Measurements from ENCODE around the gene RFX4.
"Not testable (repeated sequence)": the region's sequence is repeated elsewhere in the genome, so short reads cannot be mapped to it uniquely, and the experiment has no call there.

Gene RFX4

GRCh38 chr12:106692896-106693820 lies 110.4 kb downstream of the RFX4 start:
- peak; percentile 51 for DNase-seq

GRCh38 chr12:106696071-106696470 lies 113.3 kb downstream of the RFX4 start:
- peak; percentile 46 for DNase-seq

GRCh38 chr12:106696681-106697417 lies 114.0 kb downstream of the RFX4 start:
- DNase-seq, result no peak

GRCh38 chr12:106704081-106704480 lies 121.3 kb downstream of the RFX4 start:
- no peak for DNase-seq

GRCh38 chr12:106705971-106706370 lies 123.2 kb downstream of the RFX4 start:
- DNase-seq, result no peak

GRCh38 chr12:106709068-106709511 lies 126.3 kb downstream of the RFX4 start:
- no peak for DNase-seq

GRCh38 chr12:106710143-106710893 lies 127.5 kb downstream of the RFX4 start:
- no peak for DNase-seq

DNA sequence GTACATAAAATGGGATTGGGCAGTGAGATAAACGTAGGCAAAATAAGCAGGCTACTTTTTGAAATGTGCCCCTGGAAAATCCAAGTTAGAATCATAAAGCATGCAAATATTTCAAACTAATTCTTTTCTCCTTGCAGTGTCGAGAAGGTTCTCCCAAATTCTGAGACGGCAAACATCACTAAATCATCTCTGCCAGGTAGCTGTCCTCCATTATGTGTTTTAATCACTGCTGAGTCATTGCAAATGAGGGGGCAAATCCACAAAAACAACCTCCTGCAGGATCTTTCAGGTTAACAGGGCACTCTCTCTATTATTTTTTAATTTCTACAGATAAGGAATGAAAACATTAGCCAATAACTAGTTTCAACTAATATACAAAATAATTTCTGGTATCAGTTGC lies 128.5 kb downstream of the RFX4 start:
- no peak for DNase-seq

DNA sequence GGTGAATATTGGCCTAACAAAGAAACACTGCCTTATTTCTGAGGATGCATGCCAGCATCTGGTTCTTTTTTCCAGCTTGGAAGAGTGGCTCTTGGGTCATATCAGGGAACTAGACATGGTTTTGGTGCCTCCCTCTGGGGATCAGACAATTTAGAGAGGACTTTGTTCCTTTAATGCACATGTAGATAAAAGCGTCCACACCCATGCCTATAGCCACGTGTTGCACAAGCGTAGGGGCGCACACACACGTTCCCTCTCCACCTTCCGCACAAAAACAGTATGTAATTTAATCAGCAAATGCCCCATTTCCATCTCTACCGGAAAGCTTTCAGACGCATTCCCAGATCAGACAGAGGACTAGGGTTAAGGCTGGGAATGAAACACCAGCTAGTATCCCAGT lies 130.0 kb downstream of the RFX4 start:
- DNase-seq, result no peak

- DNase-seq, result no peak
Measured at GRCh38 chr12:106714926-106715325, 132.1 kb downstream of the RFX4 start.

DNA sequence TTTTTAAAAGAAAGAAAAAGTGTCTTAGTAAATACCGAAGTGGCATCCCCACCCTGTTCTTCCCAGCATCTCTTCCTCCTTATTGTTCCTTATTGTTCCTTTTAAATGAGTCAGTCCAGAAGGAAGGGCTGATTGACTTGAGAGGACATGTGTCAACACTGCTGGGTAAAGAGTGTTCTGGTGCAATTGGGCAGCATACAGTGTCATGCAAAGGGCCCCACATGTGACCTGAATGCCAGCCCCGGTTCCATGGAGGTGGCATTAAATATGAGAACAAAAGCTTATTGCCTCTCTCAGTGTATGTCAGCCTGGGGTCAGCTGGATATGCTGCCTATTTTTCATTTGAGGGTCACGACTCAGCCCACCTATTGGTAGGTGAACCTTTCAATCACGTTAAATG lies 132.8 kb downstream of the RFX4 start:
- no peak for DNase-seq

- DNase-seq, result no peak
Measured at GRCh38 chr12:106717673-106718072, 134.9 kb downstream of the RFX4 start.

DNA sequence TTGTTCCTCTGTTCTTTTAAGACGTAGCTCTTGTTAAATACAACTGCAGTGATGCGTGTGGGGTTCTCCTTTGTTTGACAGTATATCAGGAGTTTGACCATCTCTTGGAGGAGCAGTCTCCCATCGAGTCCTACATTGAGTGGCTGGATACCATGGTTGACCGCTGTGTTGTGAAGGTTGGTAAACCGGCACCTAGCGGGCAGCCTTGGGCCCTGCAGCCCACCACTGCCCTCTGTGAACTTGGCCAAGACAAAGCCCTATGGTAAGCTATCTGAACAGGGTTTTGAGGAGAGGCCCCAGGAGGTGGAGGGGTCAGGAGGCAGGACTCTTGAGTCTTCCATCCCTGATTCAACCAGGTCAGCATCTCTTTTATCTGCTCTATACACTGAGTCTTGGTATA lies 137.1 kb downstream of the RFX4 start:
- no peak for DNase-seq

GRCh38 chr12:106720696-106721095 lies 137.9 kb downstream of the RFX4 start:
- DNase-seq, result no peak

DNA sequence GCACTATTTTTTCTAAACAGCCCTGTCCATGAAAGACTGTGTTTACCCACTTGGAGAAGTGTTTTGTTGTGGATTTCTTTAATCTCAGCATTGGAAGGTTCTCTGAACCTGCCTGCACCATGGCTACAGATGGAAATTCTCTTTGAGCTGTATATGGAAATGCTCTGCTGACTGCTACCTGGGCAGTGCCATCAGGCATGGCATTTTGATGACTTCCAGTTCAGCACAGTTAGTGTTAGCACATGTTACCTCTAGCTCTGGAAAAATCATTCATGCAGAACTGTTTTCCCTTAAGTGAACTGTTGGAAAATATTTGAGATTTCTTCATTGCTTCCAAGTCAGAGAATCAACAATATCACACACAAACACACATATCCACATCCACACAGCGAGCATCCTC lies 139.1 kb downstream of the RFX4 start:
- no peak for DNase-seq

GRCh38 chr12:106722837-106723236 lies 140.0 kb downstream of the RFX4 start:
- DNase-seq, result no peak

GRCh38 chr12:106723416-106723815 lies 140.6 kb downstream of the RFX4 start:
- DNase-seq, result no peak

DNA sequence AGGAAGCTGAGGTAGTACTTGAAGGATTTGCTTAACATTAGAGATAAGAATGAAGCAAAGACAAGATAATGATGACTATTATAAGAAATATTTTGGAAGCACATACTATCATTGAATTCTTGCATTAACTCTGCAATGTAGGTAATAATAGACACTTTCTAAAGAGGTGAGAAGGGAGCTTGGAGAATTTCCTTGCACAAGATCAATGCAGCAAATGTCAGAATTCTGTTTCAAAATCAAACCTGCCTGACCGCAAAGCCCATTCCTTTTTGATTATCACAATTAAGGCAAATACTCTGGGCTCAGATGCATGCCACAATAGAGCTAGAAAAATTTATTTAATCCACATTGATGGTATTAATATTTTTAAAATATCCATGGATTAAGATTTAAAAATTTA lies 141.3 kb downstream of the RFX4 start:
- DNase-seq, result no peak

- DNase-seq, result no peak
Measured at GRCh38 chr12:106724934-106725333, 142.1 kb downstream of the RFX4 start.

DNA sequence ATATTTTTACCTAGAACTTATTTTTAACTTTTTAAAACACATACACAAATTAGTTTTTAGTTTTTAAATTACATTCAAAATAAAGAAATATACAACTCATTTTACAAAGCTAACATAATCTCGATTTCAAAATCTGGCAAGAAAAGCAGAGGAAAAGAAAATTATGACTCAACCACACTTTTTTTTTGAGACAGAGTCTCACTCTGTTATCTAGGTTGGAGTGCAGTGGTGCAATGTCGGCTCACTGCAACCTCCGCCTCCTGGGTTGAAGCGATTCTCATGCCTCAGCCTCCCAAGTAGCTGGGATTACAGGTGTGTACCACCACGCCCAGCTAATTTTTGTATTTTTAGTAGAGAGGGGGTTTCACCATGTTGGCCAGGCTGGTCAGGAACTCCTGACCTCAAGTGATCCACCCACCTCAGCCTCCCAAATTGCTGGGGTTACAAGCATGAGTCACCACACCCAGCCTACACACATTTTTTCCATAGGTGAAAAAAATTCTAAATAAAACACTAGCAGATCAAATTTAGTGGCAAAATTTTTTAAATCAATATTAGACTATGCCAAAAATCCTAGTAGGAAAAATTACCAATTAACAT lies 143.9 kb downstream of the RFX4 start:
- not testable (repeated sequence) for DNase-seq

DNA sequence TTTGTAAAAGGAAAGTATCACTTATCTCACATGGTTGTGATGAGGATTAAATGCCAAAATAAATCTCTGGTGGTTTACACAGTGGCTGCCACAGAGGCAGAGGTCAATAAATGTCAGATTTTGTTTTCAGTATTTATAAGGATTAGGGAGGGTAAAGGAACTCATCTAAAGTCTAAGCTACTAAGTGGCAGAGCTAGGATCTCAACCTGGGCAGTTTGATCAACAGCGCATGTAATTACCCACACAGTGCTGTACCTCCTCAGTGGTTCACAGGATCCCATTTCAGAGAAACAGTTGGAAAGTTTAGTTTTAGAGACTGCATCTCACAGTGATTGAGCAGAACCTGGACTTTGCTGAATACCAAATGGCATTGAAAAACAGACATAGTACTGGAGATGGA lies 146.8 kb downstream of the RFX4 start:
- no peak for DNase-seq

- no peak for DNase-seq
Measured at GRCh38 chr12:106732890-106733289, 150.1 kb downstream of the RFX4 start.

GRCh38 chr12:106733660-106734059 lies 150.9 kb downstream of the RFX4 start:
- no peak for DNase-seq
